ENCODE data around the gene UPF3A. TPM values are rescaled to one million over a fixed set of nuclear protein-coding genes. Genes with fewer than 3 reads are reported as not detected.

The UPF3A gene
- total and polyA plus RNA-seq, 9 of the 15 experiments (the other 6 are each of a cell fraction or from before 2014, with no cell fraction given): 15.6 to 76.5 (median 40.9) TPM

- TF ChIP-seq ZBTB40 (IDR thresholded peaks at IDR 0.05): peak; percentile 74
- TF ChIP-seq ZBTB40 (CRISPR knock-in tag; IDR thresholded peaks at IDR 0.05): no peak
- TF ChIP-seq, protein P1, sequence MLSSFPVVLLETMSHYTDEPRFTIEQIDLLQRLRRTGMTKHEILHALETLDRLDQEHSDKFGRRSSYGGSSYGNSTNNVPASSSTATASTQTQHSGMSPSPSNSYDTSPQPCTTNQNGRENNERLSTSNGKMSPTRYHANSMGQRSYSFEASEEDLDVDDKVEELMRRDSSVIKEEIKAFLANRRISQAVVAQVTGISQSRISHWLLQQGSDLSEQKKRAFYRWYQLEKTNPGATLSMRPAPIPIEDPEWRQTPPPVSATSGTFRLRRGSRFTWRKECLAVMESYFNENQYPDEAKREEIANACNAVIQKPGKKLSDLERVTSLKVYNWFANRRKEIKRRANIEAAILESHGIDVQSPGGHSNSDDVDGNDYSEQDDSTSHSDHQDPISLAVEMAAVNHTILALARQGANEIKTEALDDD (IDR thresholded peaks at IDR 0.05): peak; percentile 78; the same call in 1 of the 2 replicates
- peak; percentile 85; the same call in 1 of the 2 replicates for TF ChIP-seq PHF8 (IDR thresholded peaks at IDR 0.05; ENCODE audit: borderline replicate concordance, low read length)
- TF ChIP-seq SIN3B (IDR thresholded peaks at IDR 0.05; ENCODE audit: low read depth): peak; percentile 60; the same call in 1 of the 2 replicates
- TF ChIP-seq MCM3 (IDR thresholded peaks at IDR 0.05): no peak
- peak; percentile 64 for TF ChIP-seq MYC (IDR thresholded peaks at IDR 0.05; ENCODE audit: low read depth, low read length)
- TF ChIP-seq MYC (CRISPR knock-in tag; IDR thresholded peaks at IDR 0.05; ENCODE audit: borderline replicate concordance, low read depth): 0 out of 2 replicates have a peak, but pooled peaks have one; percentile 24
- peak; percentile 97 for TF ChIP-seq ZBTB7A (IDR thresholded peaks at IDR 0.05; ENCODE audit: borderline replicate concordance, control insufficient read depth, low read depth, low read length)
- peak; percentile 4 for TF ChIP-seq BRD9 (IDR thresholded peaks at IDR 0.05; ENCODE audit: low read depth, partially characterized antibody)
- no peak for TF ChIP-seq ZNF347 (CRISPR knock-in tag; IDR thresholded peaks at IDR 0.05; ENCODE audit: low read depth)
- peak; percentile 93 for TF ChIP-seq SMAD4 (CRISPR knock-in tag; conservative IDR thresholded peaks at IDR 0.05)
- TF ChIP-seq ZNF354B (CRISPR knock-in tag; IDR thresholded peaks at IDR 0.05): no peak
- peak; percentile 78; the same call in 1 of the 2 replicates for TF ChIP-seq EP400 (IDR thresholded peaks at IDR 0.05)
- no peak for TF ChIP-seq IFI16 (CRISPR knock-in tag; IDR thresholded peaks at IDR 0.05)
- peak; percentile 60 for TF ChIP-seq HNRNPLL (IDR thresholded peaks at IDR 0.05; ENCODE audit: low read depth, low read length, poor library complexity, severe bottlenecking)
- TF ChIP-seq GTF2F1 (IDR thresholded peaks at IDR 0.05; ENCODE audit: low read depth, low read length): no peak
Observed at GRCh38 chr13:114281351-114282040, at the start of gene UPF3A (continued).

Measured in K562 (cell line).